Urothelium cell line (cell line): ENCODE data around the gene EIF4G3.
"Not testable (repeated sequence)": the region's sequence is repeated elsewhere in the genome, so short reads cannot be mapped to it uniquely, and the experiment has no call there.

Experiments used
- DNase-seq: peaks from one replicate; pipeline ENCODE4 v3.0.0; 2011; ENCODE audit warnings: low spot score, mixed read lengths
- FAIRE-seq: peaks from 2 replicates; lab custom pipeline; 2011; peaks lifted over from hg19 to GRCh38; lab: Jason Lieb, UNC

The EIF4G3 gene

DNA sequence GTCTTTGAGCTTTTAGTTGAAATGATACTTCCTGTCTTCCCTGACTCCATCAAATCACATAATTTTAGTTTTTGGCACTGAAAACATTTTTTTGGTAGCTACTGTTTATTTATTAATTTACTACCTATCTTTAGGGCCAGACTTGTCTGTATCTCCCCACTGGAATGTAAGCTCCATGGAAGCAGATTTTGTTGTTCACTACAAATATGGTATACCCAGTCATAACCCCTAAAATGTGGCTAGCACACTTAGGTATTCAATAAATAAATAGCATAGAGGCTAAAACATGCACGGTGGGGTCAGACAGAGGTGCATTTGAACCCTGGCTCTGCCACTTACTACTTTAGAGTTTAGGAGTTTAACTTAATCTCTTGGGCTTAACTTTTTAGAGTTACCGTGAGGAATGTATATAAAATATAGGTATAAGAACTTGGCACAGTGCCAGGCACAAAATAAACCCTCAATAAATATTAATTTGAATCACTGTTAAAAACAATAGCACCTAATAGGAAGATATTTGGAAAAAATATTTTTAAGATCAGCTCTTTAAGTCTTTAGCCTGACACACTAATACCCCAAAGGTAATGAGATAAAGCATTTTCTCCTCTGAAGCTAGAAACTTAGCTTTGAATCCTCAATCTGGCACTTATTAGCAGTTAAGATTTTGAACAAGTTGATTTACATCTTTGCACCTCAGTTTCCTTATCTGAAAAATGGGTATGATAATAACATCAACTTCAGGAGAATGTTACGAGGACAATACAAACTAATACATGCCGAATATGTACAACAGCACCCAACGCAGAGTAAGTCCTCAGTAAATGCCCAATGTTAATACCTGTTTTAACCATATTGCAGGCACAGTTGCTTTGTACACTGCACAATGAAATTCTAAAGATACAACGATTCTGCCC lies 330.0 kb downstream of the EIF4G3 start:
- FAIRE-seq (no peak), DNase-seq (no peak)

DNA sequence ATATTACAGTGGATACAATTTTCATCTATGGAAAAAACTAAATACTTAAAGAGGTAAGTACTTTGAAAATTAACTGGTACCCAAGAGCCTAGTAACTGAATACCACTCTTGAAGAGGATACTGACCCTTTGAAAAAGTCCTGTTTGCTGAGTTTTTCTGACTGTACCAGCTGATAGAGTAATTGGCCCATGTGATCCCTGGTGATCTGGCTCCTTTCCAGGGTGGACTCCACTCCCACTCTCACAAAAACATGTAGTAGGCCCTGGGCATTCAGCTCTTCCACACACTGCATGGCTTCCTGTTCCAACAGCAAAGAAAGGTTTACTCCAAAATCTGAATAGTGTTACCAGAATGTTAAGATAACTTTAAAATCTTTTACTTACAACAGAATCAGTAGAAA lies 336.0 kb downstream of the EIF4G3 start:
- FAIRE-seq = no peak

DNA sequence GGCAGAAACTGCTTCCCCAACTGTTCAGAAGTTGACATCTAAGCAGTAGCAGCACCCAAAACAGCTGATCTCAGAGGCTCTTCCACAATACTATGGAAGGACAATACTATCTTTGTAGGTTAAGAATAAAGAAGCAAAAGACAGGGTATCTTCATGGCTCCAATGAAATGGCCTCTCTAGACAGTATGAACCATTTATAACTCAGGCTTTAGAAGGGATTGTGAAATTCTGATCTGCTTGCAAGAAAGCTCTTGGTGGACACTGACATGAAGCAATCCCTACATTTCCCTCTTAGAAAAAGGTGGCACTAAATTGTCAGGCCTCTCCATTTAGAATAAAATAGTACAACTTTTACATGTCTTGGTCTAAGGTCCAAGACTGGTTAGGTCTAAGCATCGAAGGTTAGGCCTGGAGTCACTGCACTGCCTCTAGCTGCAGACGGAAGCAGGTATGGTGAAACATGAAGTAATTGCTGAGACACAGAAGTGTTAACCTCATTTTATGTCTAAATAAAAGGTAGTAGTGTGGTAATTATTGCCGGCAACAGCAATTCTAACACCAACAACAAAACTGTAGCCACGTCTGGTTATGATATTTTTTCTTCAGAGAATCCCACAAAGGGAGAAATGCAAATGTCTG lies 339.0 kb downstream of the EIF4G3 start:
- DNase-seq = no peak
- no peak for FAIRE-seq

More for the DNA sequence above, 336.0 kb downstream of the EIF4G3 start:
- DNase-seq = no peak

DNA sequence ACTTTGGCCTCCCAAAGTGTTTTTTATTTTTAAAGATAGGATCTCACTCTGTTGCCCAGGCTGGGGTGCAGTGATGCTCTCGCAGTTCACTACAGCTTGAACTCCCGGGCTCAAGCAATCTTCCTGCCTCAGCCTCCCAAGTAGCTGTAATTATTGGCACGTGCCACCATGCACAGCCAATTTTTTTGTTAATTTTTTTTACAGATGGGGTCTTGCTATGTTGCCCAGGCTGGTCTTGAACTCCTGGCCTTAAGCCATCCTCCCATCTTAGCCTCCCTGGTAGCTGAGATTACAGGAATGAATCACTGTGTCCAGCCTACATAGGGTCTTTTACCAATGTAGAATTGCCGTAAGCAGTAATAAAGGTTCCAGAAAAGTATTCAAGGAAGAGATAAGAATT lies 340.5 kb downstream of the EIF4G3 start:
- FAIRE-seq (no peak), DNase-seq (no peak)

DNA sequence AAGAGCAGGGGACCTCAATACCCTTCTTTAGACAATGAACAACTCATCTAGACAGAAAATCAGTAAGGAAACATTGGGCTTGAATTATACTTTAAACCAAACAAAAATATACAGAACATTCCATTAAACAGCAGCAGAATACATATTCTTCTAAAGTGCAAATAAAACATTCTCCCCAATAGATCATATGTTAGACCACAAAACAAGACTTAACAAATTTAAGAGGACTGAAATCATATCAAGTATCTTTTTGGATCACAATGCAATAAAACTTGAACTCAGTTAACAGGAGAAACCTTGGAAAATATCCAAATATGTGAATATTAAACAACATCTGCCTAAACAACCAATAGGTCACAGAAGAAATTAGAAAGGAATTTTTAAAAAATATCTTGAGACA lies 341.9 kb downstream of the EIF4G3 start:
- DNase-seq (no peak), FAIRE-seq (no peak)

DNA sequence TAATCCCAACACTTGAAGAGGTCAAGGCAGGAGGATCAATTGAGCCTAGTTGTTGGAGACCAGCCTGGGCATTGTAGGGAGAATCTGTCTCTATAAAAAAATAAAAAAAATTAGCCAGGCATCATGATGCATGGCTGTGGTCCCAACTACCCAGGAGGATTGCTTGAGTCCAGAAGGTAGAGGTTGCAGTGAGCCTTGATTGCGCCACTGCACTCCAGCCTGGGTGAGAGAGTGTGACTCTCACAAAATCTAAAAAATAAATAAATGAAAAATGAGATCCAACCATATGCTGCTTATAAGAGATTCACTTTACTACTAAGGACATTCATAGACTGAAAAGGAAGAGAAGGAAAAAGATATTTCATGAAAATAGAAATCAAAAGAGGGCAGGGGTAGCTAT lies 342.5 kb downstream of the EIF4G3 start:
- DNase-seq = no peak
- no peak for FAIRE-seq

DNA sequence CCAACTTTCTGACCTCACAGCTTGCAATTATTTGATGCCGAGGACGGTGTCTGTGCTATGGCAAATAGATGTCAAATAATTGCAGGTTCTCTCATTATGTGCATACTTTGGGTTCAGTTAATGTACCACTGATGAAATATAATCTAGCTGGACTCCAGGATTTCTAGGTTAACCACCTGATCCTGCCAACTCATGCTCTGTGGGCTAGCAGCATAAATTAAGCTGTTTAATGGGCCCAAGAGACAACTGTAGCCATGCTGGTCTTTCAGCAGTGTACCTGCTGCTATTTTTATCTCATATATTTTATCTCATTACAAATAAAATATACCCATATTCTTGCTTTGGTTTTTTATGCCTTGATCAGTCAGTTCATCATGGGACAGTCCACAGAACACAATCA lies 346.3 kb downstream of the EIF4G3 start:
- DNase-seq (no peak), FAIRE-seq (no peak)

DNA sequence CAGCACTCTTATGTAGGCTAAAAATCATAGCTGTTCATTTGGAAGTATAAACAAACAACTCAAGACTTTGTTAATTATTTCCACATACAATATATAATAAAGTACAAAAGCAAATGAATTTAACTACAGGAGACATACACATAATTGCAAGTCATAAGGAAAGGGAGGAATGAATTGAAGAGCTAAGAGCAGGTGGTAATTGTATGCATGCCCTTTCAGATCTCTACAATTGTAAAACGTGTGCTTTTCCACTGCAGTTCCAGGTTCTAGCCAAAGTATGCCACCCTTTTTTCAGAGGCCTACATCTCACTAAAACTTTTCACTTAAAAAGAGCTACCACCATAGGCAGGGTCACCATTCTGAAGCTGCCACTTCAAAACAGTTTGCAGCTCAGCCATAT lies 346.8 kb downstream of the EIF4G3 start:
- FAIRE-seq (no peak), DNase-seq (no peak)

DNA sequence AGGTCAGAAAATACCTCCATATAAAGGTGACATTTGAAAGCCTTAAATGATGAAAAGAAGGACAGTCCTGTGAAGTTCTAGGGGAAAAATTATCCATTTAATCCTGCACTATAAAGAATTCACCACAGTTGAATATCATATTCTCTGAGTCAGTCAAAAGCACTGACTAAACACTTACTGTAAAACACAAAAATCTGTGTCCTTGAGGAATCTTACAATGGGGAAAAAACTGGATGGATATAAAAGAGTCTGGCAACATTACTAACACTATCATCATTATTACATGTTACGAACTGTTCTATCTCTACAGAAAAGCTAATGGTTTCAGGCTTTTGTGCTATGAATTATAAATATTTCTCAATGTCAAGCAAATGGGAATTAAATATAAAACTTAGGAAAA lies 347.2 kb downstream of the EIF4G3 start:
- DNase-seq (no peak), FAIRE-seq (no peak)

DNA sequence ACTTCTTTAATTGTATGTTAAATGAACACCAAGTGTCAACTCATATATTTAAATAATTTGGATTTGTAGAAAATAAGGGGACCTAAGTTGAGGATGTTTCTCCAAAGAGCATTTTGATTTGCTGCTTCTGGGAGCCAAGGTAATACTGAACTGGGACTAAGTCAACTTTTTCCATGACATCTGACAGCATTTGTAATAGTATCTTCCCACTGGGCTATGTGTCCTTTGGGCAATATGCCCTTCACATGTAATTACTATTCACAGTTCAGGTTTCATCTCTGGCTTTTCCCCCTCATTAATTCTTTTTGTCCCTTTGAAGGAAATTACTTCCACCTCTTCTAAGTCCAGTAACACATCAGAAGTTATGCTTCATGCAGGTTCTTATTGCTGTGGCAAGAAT lies 352.9 kb downstream of the EIF4G3 start:
- FAIRE-seq (no peak), DNase-seq (no peak)

DNA sequence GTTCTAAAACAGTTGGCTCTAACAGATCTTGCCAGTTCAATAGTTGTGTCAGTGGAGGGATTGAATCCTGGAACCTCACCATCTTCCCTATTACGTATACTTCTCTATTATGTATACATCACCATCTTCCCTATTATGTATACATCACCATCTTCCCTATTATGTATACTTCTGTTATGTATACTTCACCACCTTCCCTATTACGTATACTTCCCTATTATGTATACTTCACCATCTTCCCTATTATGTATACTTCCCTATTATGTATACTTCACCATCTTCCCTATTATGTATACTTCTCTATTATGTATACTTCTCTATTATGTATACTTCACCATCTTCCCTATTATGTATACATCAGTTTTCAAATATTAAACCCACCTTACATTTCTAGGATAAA lies 355.2 kb downstream of the EIF4G3 start:
- no peak for FAIRE-seq

DNA sequence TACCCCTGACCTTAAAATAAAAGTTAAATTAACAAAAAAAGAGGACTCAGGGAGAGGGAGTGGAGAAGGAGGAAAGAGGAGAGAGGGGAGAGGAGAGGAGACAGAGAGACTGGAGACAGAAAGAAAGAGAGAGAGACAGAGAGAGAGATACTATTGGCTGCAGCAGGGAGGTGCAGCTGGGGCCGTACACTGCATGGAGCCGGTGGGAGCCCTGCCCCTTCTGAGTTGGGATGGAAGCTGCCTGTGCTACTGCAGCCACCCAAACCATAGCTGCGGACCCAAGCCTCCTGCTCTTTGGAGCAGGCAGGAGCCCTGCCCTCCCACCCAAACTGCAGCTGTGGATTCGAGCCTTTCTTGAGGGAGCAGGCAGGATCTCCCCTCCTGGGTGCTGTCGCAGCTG lies 356.9 kb downstream of the EIF4G3 start:
- FAIRE-seq (no peak), DNase-seq (no peak)

More for the DNA sequence above, 355.2 kb downstream of the EIF4G3 start:
- DNase-seq = no peak

DNA sequence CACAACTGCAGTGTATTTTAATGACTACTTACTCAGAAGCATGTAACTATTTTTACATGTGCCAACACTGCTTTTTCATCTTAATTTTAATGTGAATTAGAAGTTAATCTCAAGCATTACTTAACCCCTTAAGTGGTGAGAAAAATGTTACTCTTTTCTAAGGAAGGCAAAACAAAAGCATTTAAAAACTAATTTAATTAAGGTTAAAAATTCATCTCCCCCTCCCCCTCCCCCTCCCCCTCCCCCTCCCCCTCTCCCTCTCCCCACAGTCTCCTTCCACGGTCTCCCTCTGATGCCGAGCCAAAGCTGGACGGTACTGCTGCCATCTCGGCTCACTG lies 362.2 kb downstream of the EIF4G3 start:
- FAIRE-seq (no peak), DNase-seq (no peak)

DNA sequence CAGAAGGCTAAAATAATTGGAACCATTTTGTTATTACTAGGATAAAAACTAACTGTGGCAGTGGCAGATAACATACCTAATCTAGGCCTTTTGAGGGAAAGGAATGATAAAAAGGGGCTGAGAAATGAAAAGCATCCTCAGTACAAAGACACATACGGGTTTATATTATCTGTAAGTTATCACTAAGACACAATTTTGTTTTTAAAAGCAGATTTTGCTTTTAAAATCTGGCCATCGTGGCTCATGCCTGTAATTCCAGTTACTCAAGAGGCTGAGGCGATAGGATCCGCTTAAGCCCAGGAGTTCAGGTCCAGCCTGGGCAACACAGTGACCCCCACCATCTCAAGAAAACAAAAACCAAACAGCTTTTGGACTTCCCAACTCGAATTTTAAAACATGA lies 364.8 kb downstream of the EIF4G3 start:
- no peak for FAIRE-seq
- DNase-seq = no peak

DNA sequence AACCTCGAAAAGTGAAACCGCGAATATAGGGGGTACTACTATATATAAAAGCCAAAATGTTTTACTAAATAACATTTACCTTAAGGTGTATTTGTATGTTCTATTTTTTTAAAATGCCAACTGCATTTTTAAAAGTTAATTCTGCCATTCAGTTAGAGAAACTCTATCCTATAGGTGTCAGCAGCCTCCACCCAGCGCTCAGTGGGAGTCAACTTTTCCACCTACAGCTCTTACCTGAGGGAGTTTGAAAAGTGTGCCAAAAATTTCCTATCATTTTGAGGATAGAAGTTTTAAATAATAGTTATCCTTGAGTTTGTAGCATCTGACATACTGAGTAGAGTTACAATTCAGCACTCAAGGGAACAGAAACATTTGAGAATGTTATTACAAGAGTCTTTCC lies 383.5 kb downstream of the EIF4G3 start:
- no peak for DNase-seq
- FAIRE-seq = no peak

DNA sequence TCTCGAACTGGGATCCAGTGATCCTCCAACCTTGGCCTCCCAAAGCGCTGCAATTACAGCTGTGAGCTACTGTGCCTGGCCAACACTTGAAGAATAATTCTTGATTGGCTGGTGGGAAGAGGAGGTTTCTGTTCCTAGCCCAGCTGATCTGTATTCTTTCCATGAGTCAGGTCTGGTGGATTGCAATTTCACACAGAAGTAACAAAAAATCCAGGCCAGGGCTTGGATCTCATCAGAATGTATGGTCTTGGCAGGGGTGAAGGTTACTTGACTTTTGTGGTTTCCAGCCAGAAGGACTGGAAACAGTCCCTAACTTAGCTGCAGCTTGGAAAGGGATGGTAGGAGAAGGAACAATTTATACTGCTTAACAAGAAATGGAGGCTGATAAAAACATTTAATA lies 384.5 kb downstream of the EIF4G3 start:
- no peak for FAIRE-seq
- no peak for DNase-seq

DNA sequence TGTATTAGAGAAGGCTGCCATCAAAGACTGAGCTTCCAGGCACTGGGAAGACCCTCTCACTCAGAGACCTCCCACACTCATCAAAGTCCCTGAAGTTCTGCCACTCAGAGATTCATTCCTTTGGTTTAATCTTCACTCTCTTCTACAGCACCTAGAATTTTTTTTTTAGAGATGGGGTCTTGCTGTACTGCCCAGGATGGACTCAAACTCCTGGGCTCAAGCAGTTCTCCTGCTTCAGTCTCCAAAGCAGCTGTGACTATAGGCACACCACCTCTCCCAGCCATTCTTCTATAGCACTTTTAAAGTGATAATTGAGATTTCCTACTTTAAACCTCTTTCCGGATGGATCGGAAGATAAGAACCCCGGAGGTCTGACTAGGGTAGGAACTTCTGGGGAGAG lies 385.9 kb downstream of the EIF4G3 start:
- FAIRE-seq (no peak), DNase-seq (no peak)

DNA sequence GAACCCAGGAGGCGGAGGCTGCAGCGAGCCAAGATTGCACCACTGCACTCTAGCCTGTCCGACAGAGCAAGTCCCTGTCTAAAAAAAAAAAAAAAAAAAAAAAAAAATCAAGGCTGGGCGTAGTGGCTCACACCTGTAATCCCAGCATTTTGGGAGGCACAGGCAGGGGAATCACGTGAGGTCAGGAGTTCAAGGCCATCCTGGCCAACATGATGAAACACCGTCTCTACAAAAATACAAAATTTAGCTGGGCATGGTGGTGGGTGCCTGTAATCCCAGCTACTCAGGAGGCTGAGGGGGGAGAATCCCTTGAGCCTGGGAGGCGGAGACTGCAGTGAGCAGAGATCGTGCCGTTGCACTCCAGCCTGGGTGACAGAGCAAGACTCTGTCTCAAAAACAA lies 387.1 kb downstream of the EIF4G3 start:
- not testable (repeated sequence) for FAIRE-seq, DNase-seq

DNA sequence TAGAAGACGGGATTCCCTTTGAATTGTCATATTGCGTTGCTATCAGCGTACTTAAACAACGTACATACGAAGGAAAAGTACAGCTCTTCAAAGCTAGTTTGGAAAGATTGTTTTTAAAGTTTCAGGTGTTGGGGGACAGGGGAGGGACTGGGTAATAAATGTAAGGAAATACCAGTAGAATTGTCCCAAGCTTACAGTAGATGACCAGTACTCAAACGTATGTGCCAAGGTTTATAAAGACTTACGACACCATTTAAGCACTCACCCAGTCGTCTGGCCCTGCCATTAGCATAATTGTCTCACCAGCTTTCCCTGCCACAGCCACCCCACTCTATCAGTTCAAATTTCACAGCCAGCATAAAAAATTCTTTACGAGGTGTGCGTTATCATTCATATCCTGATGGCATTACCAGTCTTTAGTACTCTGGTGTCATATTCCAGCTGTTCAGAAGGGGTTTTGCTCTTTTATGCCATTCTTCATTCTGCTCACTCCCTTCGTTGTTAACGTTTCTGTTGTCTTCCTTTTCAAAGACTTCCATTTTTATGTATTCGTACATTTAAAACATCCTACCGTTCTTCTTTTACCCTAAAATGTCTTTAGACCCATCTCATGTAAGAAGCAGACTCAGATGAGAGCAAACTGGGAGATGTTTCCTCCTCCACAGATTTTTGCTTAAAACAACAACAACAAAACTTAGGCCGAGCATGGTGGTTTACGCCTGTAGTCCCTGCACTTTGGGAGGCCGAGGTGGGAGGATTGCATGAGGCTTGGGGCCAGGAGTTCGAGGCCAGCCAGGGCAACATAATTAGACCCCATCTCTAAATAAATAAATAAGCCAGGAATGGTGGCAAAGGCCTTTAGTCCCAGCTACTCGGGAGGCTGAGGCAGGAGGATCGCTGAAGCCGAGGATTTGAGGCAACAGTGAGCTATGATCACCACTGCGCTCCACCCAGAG lies 388.6 kb downstream of the EIF4G3 start:
- FAIRE-seq (no peak), DNase-seq (peak; percentile 13)

DNA sequence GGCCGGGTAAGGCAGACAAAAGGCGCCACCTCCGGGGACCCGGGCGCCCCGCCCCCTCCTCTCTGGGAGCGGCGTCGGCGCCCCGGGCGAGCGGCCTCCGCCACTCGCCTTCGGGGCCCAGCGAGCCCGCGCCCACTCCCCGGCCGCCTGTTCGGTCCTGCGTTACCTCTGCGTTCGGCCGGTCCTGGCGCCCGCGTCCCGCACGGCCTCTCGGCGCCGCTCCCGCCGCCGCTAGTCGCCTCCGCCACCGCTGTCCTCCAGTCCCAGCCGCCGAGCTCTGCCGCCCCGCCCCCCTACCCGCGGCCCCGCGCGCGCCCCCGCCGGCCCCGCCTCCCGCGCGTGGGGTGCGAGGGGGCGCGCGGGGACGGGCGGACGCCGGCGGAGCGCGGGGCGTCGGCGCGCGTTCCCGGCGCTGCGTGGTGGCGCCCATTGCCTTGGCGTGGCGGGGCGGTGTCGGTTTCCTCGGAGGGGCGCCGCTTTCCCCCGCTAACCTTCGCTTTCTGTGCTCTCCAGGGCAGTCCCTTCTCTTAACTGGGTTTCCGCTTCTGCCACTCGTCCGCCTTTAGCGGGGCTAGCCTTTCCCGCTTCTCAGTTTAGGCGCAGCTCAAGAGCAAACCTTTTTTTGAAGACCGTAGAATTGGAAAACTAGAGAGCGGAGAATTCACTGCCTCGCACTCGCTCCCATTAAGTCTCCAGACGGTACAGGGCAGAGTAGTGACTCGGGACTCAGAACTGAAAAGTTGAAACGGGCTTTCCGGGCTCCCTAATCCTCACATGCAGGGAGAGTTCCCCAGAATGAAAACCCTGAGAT lies 389.5 kb downstream of the EIF4G3 start, which contains the start of gene HP1BP3:
HP1BP3 (minus strand) TSS at position 279 of the 811 bp plus-strand sequence. CDS start 6,867 bp downstream, outside the sequence.
- peak; percentile 91 for DNase-seq
- no peak for FAIRE-seq
